BLaER1 treated with 17β-estradiol and CSF1 and Interleukin-3, amounts not matched to agents 10 nM and 100 nM (cell line): ENCODE results near the gene TNK2.
A peak's percentile ranks its signal among the peaks of the same experiment; 100 is the strongest.
"Not testable (repeated sequence)": the region's sequence is repeated elsewhere in the genome, so short reads cannot be mapped to it uniquely, and the experiment has no call there.

Source experiments
- H3K27ac ChIP-seq, 11 experiments: shearing (Covaris generic); formaldehyde crosslinking; 2 replicates each; pipeline ENCODE4 v1.8.1; 2022
- H3K27me3 ChIP-seq, 11 experiments: shearing (Covaris generic); formaldehyde crosslinking; 2 replicates each; pipeline ENCODE4 v1.8.1; 2022
- H3K36me3 ChIP-seq, 11 experiments: shearing (Covaris generic); formaldehyde crosslinking; 2 replicates each; pipeline ENCODE4 v1.8.1; 2022
- H3K4me1 ChIP-seq, 10 experiments: shearing (Covaris generic); formaldehyde crosslinking; 2 replicates each; pipeline ENCODE4 v1.8.1; 2022
- H3K4me2 ChIP-seq, 11 experiments: shearing (Covaris generic); formaldehyde crosslinking; 2 replicates each; pipeline ENCODE4 v1.8.1; 2022
- H3K4me3 ChIP-seq, 10 experiments: shearing (Covaris generic); formaldehyde crosslinking; 2 replicates each; pipeline ENCODE4 v1.8.1; 2022
- H3K9ac ChIP-seq, 11 experiments: shearing (Covaris generic); formaldehyde crosslinking; 2 replicates each; pipeline ENCODE4 v1.8.1; 2022
- H3K9me3 ChIP-seq, 11 experiments: shearing (Covaris generic); formaldehyde crosslinking; replicated peaks in 1 of 11; 2 replicates each; pipeline ENCODE4 v1.8.1; 2022
- H4K20me1 ChIP-seq, 11 experiments: shearing (Covaris generic); formaldehyde crosslinking; 2 replicates each; pipeline ENCODE4 v1.8.1; 2022
- Cebpa-rat ChIP-seq, 11 experiments: shearing (Covaris generic); IDR thresholded peaks; 2 replicates each; pipeline ENCODE4 v1.8.1; 2022

The TNK2 gene

DNA sequence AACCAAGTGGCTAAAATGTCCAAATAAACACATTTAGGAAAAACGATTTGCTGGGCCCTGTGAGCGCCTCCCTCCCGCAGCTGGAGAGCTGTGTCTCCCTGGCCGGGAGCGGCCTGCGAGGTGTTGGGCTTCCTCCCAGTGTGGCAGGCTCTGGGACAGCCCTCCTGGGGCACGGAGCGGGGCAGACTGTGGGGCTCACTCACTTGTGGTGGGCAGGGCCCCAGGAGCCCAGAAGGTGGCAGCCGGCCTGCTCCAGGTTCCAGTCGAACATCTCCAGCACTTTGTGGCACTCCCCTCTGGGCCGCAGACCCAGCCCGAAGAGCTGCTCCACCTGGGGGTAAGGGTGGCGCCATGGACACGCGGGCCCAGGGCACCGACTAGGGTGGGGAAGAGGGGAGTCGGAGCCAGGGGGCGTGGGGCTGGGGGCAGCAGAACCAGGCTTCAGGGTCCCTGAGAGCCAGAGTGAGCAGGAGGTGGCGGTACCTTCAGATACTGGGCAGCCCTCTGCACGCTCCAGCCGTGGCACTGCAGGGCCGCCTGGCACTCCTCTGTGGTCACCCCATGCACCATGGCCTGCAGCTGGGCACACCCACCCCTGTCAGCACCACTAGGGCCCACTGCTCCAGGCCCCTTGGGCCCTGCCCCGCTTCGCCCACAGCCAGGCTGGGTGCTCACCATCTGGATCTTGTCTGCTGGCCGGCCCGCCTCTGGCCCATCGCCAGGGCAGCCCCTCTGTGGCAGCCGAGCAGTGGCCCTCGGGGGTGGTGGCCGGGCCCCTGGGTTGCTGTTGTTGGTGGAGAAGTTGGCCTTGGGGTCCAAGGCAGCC is 41.5 kb downstream of the TNK2 start:
- no peak for TF ChIP-seq Cebpa-rat (IDR thresholded peaks at IDR 0.05)
- H3K4me3 ChIP-seq: no peak overlapping the region
- H3K9ac ChIP-seq: no peak overlapping the region
- H3K36me3 ChIP-seq: peaks cover 49 to 85% (median 77%) of the 10 kb centered on the region in 11 experiments
- H3K27me3 ChIP-seq: no peaks in the 10 kb centered on the region
- H3K4me1 ChIP-seq: no peaks in the 10 kb centered on the region
- H4K20me1 ChIP-seq: peaks cover 0 to 81% (median 4%) of the 10 kb centered on the region in 11 experiments; a peak in 8 of 22 replicates
- H3K27ac ChIP-seq: no peak overlapping the region
- H3K9me3 ChIP-seq: no peaks in the 10 kb centered on the region
- no peak overlapping the region for H3K4me2 ChIP-seq

DNA sequence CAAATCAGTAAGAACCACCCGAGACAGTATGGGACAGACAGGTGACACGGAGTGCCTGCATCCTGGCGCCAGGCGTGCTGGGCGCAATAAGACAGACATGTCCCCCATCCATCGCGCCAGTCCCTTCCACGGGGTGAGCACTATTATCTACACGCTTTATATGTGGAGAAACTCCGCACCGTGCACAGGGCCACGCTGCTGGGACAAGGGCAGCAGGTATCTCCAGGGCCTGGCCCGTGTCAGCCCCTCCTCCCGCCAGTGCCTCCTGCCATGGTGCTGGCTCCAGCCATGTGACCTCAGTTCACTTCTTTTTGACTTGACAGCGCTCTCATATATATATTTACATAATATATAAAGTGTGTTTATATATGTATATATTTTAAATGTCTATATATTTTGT is 42.6 kb downstream of the TNK2 start:
- Histone ChIP-seq H3K4me1 (peaks cover 0 to 5% (median under 1%) of the 10 kb centered on the region in 10 experiments; a peak in 8 of 20 replicates), H3K9me3 (no peaks in the 10 kb centered on the region), H3K4me3 (no peak overlapping the region), H3K9ac (no peak overlapping the region), H3K36me3 (peaks cover 41 to 74% (median 66%) of the 10 kb centered on the region in 11 experiments), H3K4me2 (no peak overlapping the region), H3K27ac (no peak overlapping the region), H4K20me1 (peaks cover 0 to 71% (median 4%) of the 10 kb centered on the region in 11 experiments; a peak in 8 of 22 replicates), H3K27me3 (no peaks in the 10 kb centered on the region)
- TF ChIP-seq Cebpa-rat (IDR thresholded peaks at IDR 0.05): no peak

DNA sequence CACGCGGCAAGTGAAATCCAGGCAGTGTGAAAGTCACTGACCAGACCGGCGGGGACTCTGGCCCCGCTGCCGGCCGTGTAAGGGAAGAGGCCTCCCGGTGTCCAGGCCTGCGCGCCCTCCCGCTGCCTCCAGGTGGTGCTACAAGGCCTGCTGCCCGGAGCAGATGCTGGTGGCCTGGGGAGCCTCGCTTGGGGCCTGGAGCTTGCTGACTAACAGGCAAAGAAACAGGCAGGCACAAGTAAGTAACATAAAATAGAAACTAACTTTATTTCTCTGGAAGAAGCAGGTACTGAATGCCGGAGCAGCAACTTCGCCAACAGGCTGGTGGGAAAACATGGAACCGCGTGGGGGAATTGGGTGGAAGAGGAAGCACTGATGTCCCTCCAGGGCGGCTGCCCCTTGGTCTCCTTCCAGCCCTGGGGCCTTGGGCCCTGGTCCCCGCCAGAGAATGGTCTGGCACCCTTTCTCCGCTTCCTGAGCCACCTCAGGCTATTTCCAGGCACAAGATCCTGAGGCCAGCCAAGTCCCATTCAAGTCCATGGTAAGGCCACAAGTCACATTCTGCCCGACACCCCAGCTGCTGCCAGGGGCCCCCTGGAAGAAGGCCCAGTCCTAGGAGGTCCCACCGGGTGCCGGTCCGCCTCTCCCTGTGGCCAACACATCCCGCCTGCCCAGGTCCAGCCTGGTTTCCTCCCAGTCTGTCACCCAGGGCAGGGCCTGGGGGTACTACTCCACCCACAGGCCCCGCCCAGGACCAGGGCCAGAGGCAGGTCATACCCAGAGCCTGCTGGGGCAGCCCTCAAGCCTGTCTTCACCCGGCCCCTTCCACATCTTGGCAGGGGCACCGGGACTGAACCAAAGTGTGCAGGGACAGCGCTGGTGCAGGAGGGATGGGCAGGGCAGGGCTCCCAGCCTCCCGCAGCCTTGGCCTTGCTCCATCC is 45.0 kb downstream of the TNK2 start:
- peaks cover 0 to 48% (median 4%) of the 10 kb centered on the region in 11 experiments; a peak in 7 of 22 replicates for H4K20me1 ChIP-seq
- H3K4me2 ChIP-seq: no peak overlapping the region
- no peak overlapping the region for H3K27ac ChIP-seq
- peaks cover 27 to 52% (median 46%) of the 10 kb centered on the region in 11 experiments for H3K36me3 ChIP-seq
- H3K27me3 ChIP-seq: no peaks in the 10 kb centered on the region
- no peak for TF ChIP-seq Cebpa-rat (IDR thresholded peaks at IDR 0.05)
- no peaks in the 10 kb centered on the region for H3K9me3 ChIP-seq
- peaks cover 0 to 26% (median 18%) of the 10 kb centered on the region in 10 experiments; a peak in 14 of 20 replicates for H3K4me1 ChIP-seq
- H3K4me3 ChIP-seq: no peak overlapping the region
- peak overlapping the region in 1 of 11 experiments; percentile 31; a peak in 2 of 22 replicates for H3K9ac ChIP-seq

DNA sequence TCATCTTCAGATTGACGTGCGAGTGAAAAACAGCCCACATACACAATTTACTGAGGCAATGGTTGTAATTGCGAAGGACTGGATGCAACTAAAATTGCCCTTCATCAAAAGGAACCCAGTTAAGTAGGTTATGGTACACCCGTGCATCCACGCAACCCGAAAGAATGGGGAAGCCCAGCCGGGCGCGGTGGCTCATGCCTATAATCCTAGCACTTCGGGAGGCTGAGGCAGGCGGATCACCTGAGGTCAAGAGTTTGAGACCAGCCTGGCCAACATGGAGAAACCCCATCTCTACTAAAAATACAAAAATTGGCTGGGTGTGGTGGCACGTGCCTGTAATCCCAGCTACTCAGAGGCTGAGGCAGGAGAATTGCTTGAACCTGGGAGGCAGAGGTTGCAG is 46.0 kb downstream of the TNK2 start:
- H3K4me3 ChIP-seq, H3K9ac ChIP-seq, H3K4me2 ChIP-seq, H3K27ac ChIP-seq, H3K27me3 ChIP-seq, H3K9me3 ChIP-seq: not testable (repeated sequence)
- H4K20me1 ChIP-seq: peaks cover 0 to 41% (median 4%) of the 10 kb centered on the region in 11 experiments; a peak in 7 of 22 replicates
- peaks cover 0 to 26% (median 18%) of the 10 kb centered on the region in 10 experiments; a peak in 14 of 20 replicates for H3K4me1 ChIP-seq
- H3K36me3 ChIP-seq: peaks cover 26 to 43% (median 36%) of the 10 kb centered on the region in 11 experiments

- Histone ChIP-seq H3K27me3 (no peaks in the 10 kb centered on the region), H4K20me1 (peaks cover 0 to 24% (median under 1%) of the 10 kb centered on the region in 11 experiments; a peak in 7 of 22 replicates), H3K4me2 (peak overlapping the region in 8 of 11 experiments; percentile 37 to 78 (median 62); a peak in 15 of 22 replicates), H3K9me3 (no peaks in the 10 kb centered on the region), H3K4me1 (peaks cover 0 to 36% (median 18%) of the 10 kb centered on the region in 10 experiments; a peak in 14 of 20 replicates), H3K9ac (peak overlapping the region in 2 of 11 experiments; percentile 24 to 41; a peak in 2 of 22 replicates), H3K36me3 (peaks cover 11 to 24% (median 19%) of the 10 kb centered on the region in 11 experiments; a peak in 21 of 22 replicates), H3K27ac (no peak overlapping the region), H3K4me3 (no peak overlapping the region)
- no peak for TF ChIP-seq Cebpa-rat (IDR thresholded peaks at IDR 0.05)
These were observed 47.9 kb downstream of the TNK2 start for GRCh38 chr3:195860456-195860855.

DNA sequence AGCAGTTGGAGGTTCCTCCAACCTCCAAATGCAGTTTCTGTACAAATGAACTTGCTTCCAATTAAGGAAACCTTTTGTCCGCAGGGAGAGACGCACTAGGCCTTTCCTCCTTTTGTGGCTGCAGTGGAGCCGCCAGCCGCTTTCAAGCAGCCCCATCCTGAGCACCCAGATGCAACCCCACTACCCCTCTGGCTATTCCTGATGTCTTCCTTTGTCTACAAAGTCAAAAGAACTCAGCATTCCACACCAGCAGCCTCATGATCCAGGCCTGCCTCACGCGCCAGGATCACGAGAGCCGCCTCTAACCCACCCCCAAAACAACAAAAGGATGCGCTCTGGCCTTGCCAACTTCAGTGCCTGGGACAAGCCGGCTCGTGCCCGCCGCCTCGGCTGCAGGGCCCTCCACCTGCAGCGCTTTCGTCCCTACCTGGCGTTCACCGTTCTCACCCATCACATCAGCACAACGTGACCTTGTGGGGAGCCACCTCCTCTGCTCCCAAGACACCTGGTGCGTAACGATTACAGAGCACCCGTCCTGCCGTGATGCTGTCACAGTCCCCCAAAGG is 48.4 kb downstream of the TNK2 start:
- no peak for TF ChIP-seq Cebpa-rat (IDR thresholded peaks at IDR 0.05)
- Histone ChIP-seq H3K27me3 (no peaks in the 10 kb centered on the region), H3K4me3 (no peak overlapping the region), H3K9ac (peak overlapping the region in 5 of 11 experiments; percentile 8 to 26 (median 20); a peak in 3 of 22 replicates), H3K9me3 (no peaks in the 10 kb centered on the region), H4K20me1 (peaks cover 0 to 20% (median 0%) of the 10 kb centered on the region in 11 experiments; a peak in 7 of 22 replicates), H3K4me1 (peaks cover 0 to 36% (median 18%) of the 10 kb centered on the region in 10 experiments; a peak in 14 of 20 replicates), H3K36me3 (peaks cover 8 to 21% (median 16%) of the 10 kb centered on the region in 11 experiments; a peak in 20 of 22 replicates), H3K27ac (no peak overlapping the region), H3K4me2 (peak overlapping the region; percentile 37 to 78 (median 61))

DNA sequence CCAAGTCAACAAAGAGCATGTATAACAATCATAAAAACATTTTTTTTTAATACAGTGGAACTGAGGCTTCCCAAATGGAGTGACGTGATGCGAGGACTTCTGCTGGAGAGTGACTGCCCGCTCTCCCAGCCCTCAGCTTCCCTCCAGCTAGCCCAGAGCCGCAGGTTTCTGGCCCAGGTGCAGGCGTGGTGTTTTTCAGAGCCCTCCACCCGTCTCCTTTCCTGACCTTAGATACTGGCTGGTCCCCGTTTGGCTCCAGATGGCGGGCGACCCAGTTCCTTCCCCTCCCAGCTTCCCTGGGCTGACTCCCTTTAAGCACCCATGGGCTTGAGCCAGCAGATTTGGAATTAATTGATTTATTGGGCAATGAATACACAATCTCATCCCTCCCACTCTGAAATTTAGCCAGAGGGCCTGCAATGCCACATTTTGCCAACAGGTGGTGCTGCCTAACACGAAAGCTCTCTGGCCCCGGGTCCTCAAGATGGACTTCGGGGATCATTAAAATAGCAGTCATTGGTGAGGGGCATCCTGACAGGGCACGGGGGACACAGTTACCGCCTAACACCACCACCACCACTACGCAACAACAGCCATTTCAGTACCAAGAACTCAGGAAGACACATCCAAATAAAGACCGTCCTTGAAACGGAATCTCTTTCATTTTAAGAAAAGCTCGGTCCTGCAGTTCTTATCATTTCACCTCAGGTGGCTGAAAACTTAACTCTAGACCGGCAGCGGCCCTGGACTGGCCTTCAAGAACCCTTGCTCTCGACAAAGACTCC is 49.1 kb downstream of the TNK2 start:
- H3K9ac ChIP-seq: peak overlapping the region in 5 of 11 experiments; percentile 8 to 26 (median 20); a peak in 4 of 22 replicates
- peaks cover 0 to 20% (median 0%) of the 10 kb centered on the region in 11 experiments; a peak in 7 of 22 replicates for H4K20me1 ChIP-seq
- no peak overlapping the region for H3K4me3 ChIP-seq
- no peak for TF ChIP-seq Cebpa-rat (IDR thresholded peaks at IDR 0.05)
- no peak overlapping the region for H3K27ac ChIP-seq
- no peaks in the 10 kb centered on the region for H3K27me3 ChIP-seq
- no peaks in the 10 kb centered on the region for H3K9me3 ChIP-seq
- peaks cover under 1 to 42% (median 24%) of the 10 kb centered on the region in 10 experiments; a peak in 18 of 20 replicates for H3K4me1 ChIP-seq
- H3K36me3 ChIP-seq: peaks cover 8 to 16% (median 14%) of the 10 kb centered on the region in 11 experiments; a peak in 20 of 22 replicates
- peak overlapping the region; percentile 37 to 78 (median 61) for H3K4me2 ChIP-seq
